Neural cell (in vitro differentiated cells): Measurements from ENCODE around the gene AGO3. TPM values are rescaled to one million over a fixed set of nuclear protein-coding genes. Genes with fewer than 3 reads are reported as not detected.

Experiments used
- H2AFZ ChIP-seq: fragments of 200-600, 300-800 bp; sonication (generic), shearing (Covaris generic); 2 replicates; pipeline ENCODE4 v1.6.0; 2014; ENCODE audit warnings: low read depth, mild to moderate bottlenecking, antibody characterized with exemption, low read length, moderate library complexity
- H3F3A ChIP-seq: fragments of 200-600 bp; shearing (Covaris generic); 2 replicates; pipeline ENCODE4 v1.6.1; 2016; ENCODE audit warnings: mild to moderate bottlenecking, moderate library complexity, mixed read lengths, antibody characterized with exemption, low read length; ENCODE audit not compliant: insufficient read depth, poor library complexity, severe bottlenecking
- H3K27ac ChIP-seq: fragments of 200-600, 300-800 bp; sonication (generic), shearing (Covaris generic); 2 replicates; pipeline ENCODE4 v1.5.1; 2014; ENCODE audit warnings: mild to moderate bottlenecking, low read length, moderate library complexity
- H3K27me3 ChIP-seq: fragments of 300-800, 200-600 bp; sonication (generic), shearing (Covaris generic); 2 replicates; pipeline ENCODE4 v1.6.0; 2014; ENCODE audit warnings: mild to moderate bottlenecking, low read depth, low read length, moderate library complexity; ENCODE audit not compliant: insufficient read depth
- H3K36me3 ChIP-seq: fragments of 300-800, 200-600 bp; sonication (generic), shearing (Covaris generic); 2 replicates; pipeline ENCODE4 v1.5.1; 2014; ENCODE audit warnings: mild to moderate bottlenecking, antibody characterized with exemption, low read length, moderate library complexity; ENCODE audit not compliant: insufficient read depth
- H3K4me2 ChIP-seq: fragments of 300-800, 200-600 bp; sonication (generic), shearing (Covaris generic); 2 replicates; pipeline ENCODE4 v1.6.0; 2014; ENCODE audit warnings: mild to moderate bottlenecking, low read length
- H3K4me3 ChIP-seq: fragments of 300-800, 200-600 bp; sonication (generic), shearing (Covaris generic); 2 replicates; pipeline ENCODE4 v1.5.1; 2014; ENCODE audit warnings: mild to moderate bottlenecking, low read length, moderate library complexity
- H3K79me2 ChIP-seq: fragments of 200-600 bp; shearing (Covaris generic); replicated peaks from 2 replicates; pipeline ENCODE4 v1.6.0; 2014; ENCODE audit warnings: mild to moderate bottlenecking, low read length, moderate library complexity; ENCODE audit not compliant: insufficient read depth
- H3K9ac ChIP-seq: fragments of 300-800, 200-600 bp; sonication (generic), shearing (Covaris generic); 2 replicates; pipeline ENCODE4 v1.6.1; 2016; ENCODE audit warnings: mild to moderate bottlenecking, low read length, mixed read lengths
- H3K9me2 ChIP-seq: fragments of 200-600 bp; shearing (Covaris generic); 2 replicates; pipeline ENCODE4 v1.6.1; 2016; ENCODE audit warnings: mild to moderate bottlenecking, low read length, mixed read lengths; ENCODE audit not compliant: insufficient read depth
- H3K9me3 ChIP-seq: fragments of 200-600, 300-800 bp; sonication (generic), shearing (Covaris generic); 2 replicates; pipeline ENCODE4 v1.6.1; 2016; ENCODE audit warnings: mild to moderate bottlenecking, mixed run types, low read length, moderate library complexity, mixed read lengths
- H4K20me1 ChIP-seq: fragments of 200-600 bp; shearing (Covaris generic); 2 replicates; pipeline ENCODE4 v1.6.1; 2016; ENCODE audit warnings: mild to moderate bottlenecking, mixed run types; ENCODE audit not compliant: insufficient read depth
- CTCF ChIP-seq: fragments of 450-650 bp; IDR thresholded peaks from 2 replicates; pipeline ENCODE4 v1.5.1; 2014; ENCODE audit warnings: antibody characterized with exemption, mild to moderate bottlenecking, moderate library complexity; ENCODE audit not compliant: poor library complexity, severe bottlenecking
- EZH2 ChIP-seq: fragments of 200-600, 300-800 bp; shearing (Covaris generic), sonication (generic); IDR thresholded peaks from 2 replicates; pipeline ENCODE4 v1.6.1; 2014; ENCODE audit warnings: antibody characterized with exemption, low read length, borderline replicate concordance, mild to moderate bottlenecking; ENCODE audit not compliant: insufficient read depth, poor library complexity, severe bottlenecking
- POLR2AphosphoS5 ChIP-seq: IDR thresholded peaks from 2 replicates; pipeline ENCODE4 v1.6.1; 2012
- RAD21 ChIP-seq: fragments of 450-650 bp; conservative IDR thresholded peaks from 2 replicates; pipeline ENCODE4 v1.6.1; 2014; ENCODE audit warnings: antibody characterized with exemption, mild to moderate bottlenecking, moderate library complexity
- SMC3 ChIP-seq: fragments of 450-650 bp; conservative IDR thresholded peaks from 2 replicates; pipeline ENCODE4 v1.6.1; 2014; ENCODE audit warnings: antibody characterized with exemption, mild to moderate bottlenecking, moderate library complexity; ENCODE audit not compliant: poor library complexity
- polyA plus RNA-seq: library from polyadenylated mRNA; depleted of rRNA; stranded (reverse); fragments of >200 nt; gene quantifications from 2 replicates; pipeline ENCODE4 v1.2.3, GENCODE V29; 2014
- TF ChIP-seq, protein P1 (sequence below): IDR thresholded peaks from 2 replicates; pipeline ENCODE4 v1.6.1; 2012; ENCODE audit warnings: borderline replicate concordance

The AGO3 gene
- polyA plus RNA-seq, 1 donor from 2014 or later, result 9.4 TPM

DNA sequence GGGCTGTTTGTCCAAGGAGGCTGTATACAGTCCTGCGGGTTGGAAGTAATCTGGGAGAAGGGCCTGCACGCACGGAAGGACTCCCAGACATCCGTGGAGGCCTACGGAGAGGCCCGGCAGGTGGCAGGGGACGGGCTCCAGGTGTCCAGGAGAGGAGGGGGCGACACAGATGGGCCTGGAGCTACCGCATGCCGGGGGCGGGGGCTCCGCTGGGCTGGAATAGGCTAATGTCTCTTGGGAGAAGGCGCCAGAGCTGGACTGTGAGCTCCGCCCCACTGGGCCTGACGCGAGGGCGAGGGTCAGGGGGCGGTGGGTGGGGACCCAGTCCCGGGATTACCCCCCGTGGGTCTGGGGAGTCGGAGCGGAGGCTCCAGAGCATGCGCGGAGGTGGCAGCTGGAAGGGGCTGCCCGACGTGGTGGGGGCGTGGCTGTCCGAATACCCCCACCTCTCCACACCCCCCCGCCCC is 47.2 kb upstream of the AGO3 start:
- Histone ChIP-seq H3K9me2 (no peaks in the 10 kb centered on the region), H3K4me3 (peak overlapping the region; percentile 99), H3K27ac (peak overlapping the region; percentile 82), H3K27me3 (no peaks in the 10 kb centered on the region), H3K79me2 (peaks cover 44% of the 10 kb centered on the region), H2AFZ (peak overlapping the region; percentile 77), H3K9me3 (no peaks in the 10 kb centered on the region), H4K20me1 (no peaks in the 10 kb centered on the region), H3K36me3 (no peaks in the 10 kb centered on the region), H3F3A (no peaks in the 10 kb centered on the region), H3K9ac (peak overlapping the region; percentile 96), H3K4me2 (peak overlapping the region; percentile 11)
- TF ChIP-seq, protein P1, sequence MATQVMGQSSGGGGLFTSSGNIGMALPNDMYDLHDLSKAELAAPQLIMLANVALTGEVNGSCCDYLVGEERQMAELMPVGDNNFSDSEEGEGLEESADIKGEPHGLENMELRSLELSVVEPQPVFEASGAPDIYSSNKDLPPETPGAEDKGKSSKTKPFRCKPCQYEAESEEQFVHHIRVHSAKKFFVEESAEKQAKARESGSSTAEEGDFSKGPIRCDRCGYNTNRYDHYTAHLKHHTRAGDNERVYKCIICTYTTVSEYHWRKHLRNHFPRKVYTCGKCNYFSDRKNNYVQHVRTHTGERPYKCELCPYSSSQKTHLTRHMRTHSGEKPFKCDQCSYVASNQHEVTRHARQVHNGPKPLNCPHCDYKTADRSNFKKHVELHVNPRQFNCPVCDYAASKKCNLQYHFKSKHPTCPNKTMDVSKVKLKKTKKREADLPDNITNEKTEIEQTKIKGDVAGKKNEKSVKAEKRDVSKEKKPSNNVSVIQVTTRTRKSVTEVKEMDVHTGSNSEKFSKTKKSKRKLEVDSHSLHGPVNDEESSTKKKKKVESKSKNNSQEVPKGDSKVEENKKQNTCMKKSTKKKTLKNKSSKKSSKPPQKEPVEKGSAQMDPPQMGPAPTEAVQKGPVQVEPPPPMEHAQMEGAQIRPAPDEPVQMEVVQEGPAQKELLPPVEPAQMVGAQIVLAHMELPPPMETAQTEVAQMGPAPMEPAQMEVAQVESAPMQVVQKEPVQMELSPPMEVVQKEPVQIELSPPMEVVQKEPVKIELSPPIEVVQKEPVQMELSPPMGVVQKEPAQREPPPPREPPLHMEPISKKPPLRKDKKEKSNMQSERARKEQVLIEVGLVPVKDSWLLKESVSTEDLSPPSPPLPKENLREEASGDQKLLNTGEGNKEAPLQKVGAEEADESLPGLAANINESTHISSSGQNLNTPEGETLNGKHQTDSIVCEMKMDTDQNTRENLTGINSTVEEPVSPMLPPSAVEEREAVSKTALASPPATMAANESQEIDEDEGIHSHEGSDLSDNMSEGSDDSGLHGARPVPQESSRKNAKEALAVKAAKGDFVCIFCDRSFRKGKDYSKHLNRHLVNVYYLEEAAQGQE, result peak; percentile 49
- peak; percentile 42 for TF ChIP-seq POLR2AphosphoS5
- TF ChIP-seq SMC3, result no peak

- Histone ChIP-seq H3K9me2 (no peaks in the 10 kb centered on the region), H3K27me3 (no peaks in the 10 kb centered on the region), H3K79me2 (peaks cover 44% of the 10 kb centered on the region), H3K9me3 (no peaks in the 10 kb centered on the region), H3K9ac (no peak overlapping the region), H3F3A (no peaks in the 10 kb centered on the region), H3K36me3 (no peaks in the 10 kb centered on the region), H3K4me2 (no peak overlapping the region), H3K4me3 (peak overlapping the region; percentile 99), H4K20me1 (no peaks in the 10 kb centered on the region), H3K27ac (no peak overlapping the region), H2AFZ (no peak overlapping the region)
- no peak for TF ChIP-seq SMC3
- TF ChIP-seq, protein P1, result no peak
- no peak for TF ChIP-seq EZH2
- TF ChIP-seq CTCF, result no peak
- no peak for TF ChIP-seq POLR2AphosphoS5
- no peak for TF ChIP-seq RAD21
Measured at GRCh38 chr1:35884934-35885333, 46.0 kb upstream of the AGO3 start.
